Lung (tissue), 12 donors: ENCODE results near the gene VGLL3. TPM values are rescaled to one million over a fixed set of nuclear protein-coding genes. Genes with fewer than 3 reads are reported as not detected.

Source experiments
- ATAC-seq: fragments of 200-7000 bp; cut with Tn5 transposase; one replicate; pipeline ENCODE4 v1.9.1; 2020; ENCODE audit warnings: moderate number of reproducible peaks; ENCODE audit not compliant: insufficient read depth, low FRiP score
- DNase-seq, 3 donors: peaks; one replicate each; pipeline ENCODE4 v3.0.0-alpha.2; 2013 to 2017
- H3K27ac ChIP-seq, 2 donors: one replicate each; pipeline ENCODE4 v1.5.1; 2013; ENCODE audit warnings: mild to moderate bottlenecking in 2 of 2, moderate library complexity in 2 of 2, control low read depth in 1 of 2, inconsistent platforms in 1 of 2, low read depth in 1 of 2, low read length in 1 of 2
- H3K27me3 ChIP-seq, 3 donors: one replicate each; pipeline ENCODE4 v1.5.1; 2013; ENCODE audit warnings: low read length in 2 of 3; ENCODE audit not compliant: control insufficient read depth in 3 of 3, insufficient read depth in 3 of 3
- H3K36me3 ChIP-seq, 4 donors: one replicate each; pipeline ENCODE4 v1.5.1; 2013; ENCODE audit warnings: low read length in 4 of 4, mild to moderate bottlenecking in 1 of 4, moderate library complexity in 1 of 4; ENCODE audit not compliant: control insufficient read depth in 4 of 4, insufficient read depth in 4 of 4
- H3K4me1 ChIP-seq, 5 donors: one replicate each; pipeline ENCODE4 v1.5.1; 2013; ENCODE audit warnings: low read length in 5 of 5, mild to moderate bottlenecking in 2 of 5, moderate library complexity in 1 of 5; ENCODE audit not compliant: control insufficient read depth in 5 of 5, insufficient read depth in 5 of 5
- H3K4me3 ChIP-seq: one replicate; pipeline ENCODE4 v1.5.1; 2013; ENCODE audit warnings: mild to moderate bottlenecking, control low read depth, moderate library complexity
- H3K9ac ChIP-seq, 2 donors: one replicate each; pipeline ENCODE4 v1.5.1; 2013; ENCODE audit warnings: low read length in 2 of 2, control low read depth in 1 of 2; ENCODE audit not compliant: insufficient read depth in 1 of 2
- H3K9me3 ChIP-seq, 4 donors: one replicate each; pipeline ENCODE4 v1.5.1; 2013; ENCODE audit warnings: low read length in 3 of 4, mild to moderate bottlenecking in 1 of 4, moderate library complexity in 1 of 4; ENCODE audit not compliant: control insufficient read depth in 4 of 4, insufficient read depth in 3 of 4
- CTCF ChIP-seq: IDR thresholded peaks from 2 replicates; pipeline ENCODE4 v1.5.1; 2012; ENCODE audit warnings: mild to moderate bottlenecking; ENCODE audit errors: control extremely low read depth, extremely low read depth
- WGBS, 2 donors: extraction: QIAGEN DNeasy Blood & Tissue Kit; methylation state at CpG; one replicate each; pipeline ENCODE4 v1.1.7; 2013; 5-methylcytosine and 5-hydroxymethylcytosine counted together
- polyA plus RNA-seq, 2 donors: library from polyadenylated mRNA; stranded (reverse); fragments of 200-250 nt; gene quantifications; one replicate each; pipeline ENCODE4 v1.2.1, GENCODE V29; 2013
- total RNA-seq, 2 donors: library from RNA; depleted of rRNA in 1 of 2; stranded (reverse); fragments of >200 nt in 1 of 2; gene quantifications; one replicate each; pipeline ENCODE4 v1.2.1, GENCODE V29; 2014 to 2021
- donor health status: control.
- donor health status: control.
- donor health status: Bipolar disorder and iron deficiency.
- donor health status: healthy.
- donor health status: DM: yes; HTN: yes; CAD: no.

The VGLL3 gene
- total and polyA plus RNA-seq, 4 donors, result 4.3 to 49.2 (median 20.1) TPM

GRCh38 chr3:86934851-86935250, 56.1 kb downstream of the VGLL3 start:
- no peak overlapping the region for H3K9ac ChIP-seq
- no peak overlapping the region for H3K4me3 ChIP-seq
- peaks cover 0 to 4% (median 0%) of the 10 kb centered on the region in 4 donors for H3K36me3 ChIP-seq
- TF ChIP-seq CTCF, result no peak
- DNase-seq (no peak), ATAC-seq (no peak)
- no peak overlapping the region for H3K27ac ChIP-seq
- H3K9me3 ChIP-seq, result no peaks in the 10 kb centered on the region
- H3K4me1 ChIP-seq, result peaks cover 0 to 16% (median 4%) of the 10 kb centered on the region in 5 donors
- no peaks in the 10 kb centered on the region for H3K27me3 ChIP-seq
- WGBS, 2 donors, result 50 to 55% methylated on average over 3 of the region's 3 CpGs

GRCh38 chr3:86930831-86931230, 60.1 kb downstream of the VGLL3 start:
- no peaks in the 10 kb centered on the region for H3K9me3 ChIP-seq
- DNase-seq (no peak), ATAC-seq (no peak)
- H3K4me1 ChIP-seq, result no peaks in the 10 kb centered on the region
- WGBS, 2 donors, result 77 to 85% methylated on average over 3 of the region's 3 CpGs
- no peaks in the 10 kb centered on the region for H3K27me3 ChIP-seq
- no peak overlapping the region for H3K9ac ChIP-seq
- TF ChIP-seq CTCF, result no peak
- H3K27ac ChIP-seq, result no peak overlapping the region
- H3K36me3 ChIP-seq, result no peaks in the 10 kb centered on the region
- no peak overlapping the region for H3K4me3 ChIP-seq

- DNase-seq (no peak), ATAC-seq (no peak)
- H3K4me1 ChIP-seq, result no peaks in the 10 kb centered on the region
- no peak overlapping the region for H3K27ac ChIP-seq
- no peak overlapping the region for H3K9ac ChIP-seq
- TF ChIP-seq CTCF, result no peak
- H3K9me3 ChIP-seq, result no peaks in the 10 kb centered on the region
- no peaks in the 10 kb centered on the region for H3K36me3 ChIP-seq
- H3K27me3 ChIP-seq, result no peaks in the 10 kb centered on the region
- H3K4me3 ChIP-seq, result no peak overlapping the region
- 59 to 76% methylated on average over 1 of the region's 1 CpG for WGBS, 2 donors
Measured at GRCh38 chr3:86930181-86930580, 60.8 kb downstream of the VGLL3 start.

- H3K4me3 ChIP-seq, result no peak overlapping the region
- DNase-seq (no peak), ATAC-seq (no peak)
- TF ChIP-seq CTCF, result no peak
- no peaks in the 10 kb centered on the region for H3K27me3 ChIP-seq
- H3K36me3 ChIP-seq, result no peaks in the 10 kb centered on the region
- H3K4me1 ChIP-seq, result no peaks in the 10 kb centered on the region
- WGBS, 2 donors, result 94 to 95% methylated on average over 7 of the region's 7 CpGs
- no peaks in the 10 kb centered on the region for H3K9me3 ChIP-seq
- no peak overlapping the region for H3K9ac ChIP-seq
- no peak overlapping the region for H3K27ac ChIP-seq
Measured at GRCh38 chr3:86929046-86929445, 61.9 kb downstream of the VGLL3 start.
